ENCODE measurements around the gene CABLES1. TPM values are rescaled to one million over a fixed set of nuclear protein-coding genes. Genes with fewer than 3 reads are reported as not detected.
"Not testable (repeated sequence)": the region's sequence is repeated elsewhere in the genome, so short reads cannot be mapped to it uniquely, and the experiment has no call there.

CABLES1 gene
- total and polyA plus RNA-seq, 3 experiments from 2014 or later = 0.30 to 8.9 (median 8.0) TPM

DNA sequence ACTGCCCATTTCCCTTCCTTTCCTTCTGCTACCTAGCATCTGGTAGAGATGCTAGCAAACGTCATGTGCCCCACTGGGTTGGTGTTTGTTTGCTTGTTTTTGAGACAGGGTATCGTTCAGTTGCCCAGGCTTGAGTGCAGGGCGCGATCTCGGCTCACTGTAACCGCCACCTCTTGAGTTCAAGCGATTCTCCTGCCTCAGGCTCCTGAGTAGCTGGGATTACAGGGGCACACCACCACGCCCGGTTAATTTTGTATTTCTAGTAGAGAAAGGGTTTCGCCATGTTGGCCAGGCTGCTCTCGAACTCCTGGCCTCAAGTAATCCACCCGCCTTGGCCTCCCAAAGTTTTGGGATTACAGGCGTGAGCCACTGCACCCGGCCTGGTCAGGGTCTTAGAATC, 23.6 kb downstream of the CABLES1 start:
- H3K27me3 ChIP-seq (ENCODE audit: insufficient read depth, low read length, poor library complexity, severe bottlenecking); H3K36me3 ChIP-seq (ENCODE audit: insufficient read depth, low read length); H3K4me1 ChIP-seq (ENCODE audit: insufficient read depth, low read length); H3K4me3 Mint-ChIP-seq; H3K4me1 Mint-ChIP-seq; H3K9me3 ChIP-seq (ENCODE audit: low read length); H3K36me3 Mint-ChIP-seq; H3K4me3 ChIP-seq (ENCODE audit: low read length); H3K27ac ChIP-seq (ENCODE audit: low read depth, low read length); H3K9me3 Mint-ChIP-seq; H3K27ac Mint-ChIP-seq; POLR2A ChIA-PET; DNase-seq; CTCF ChIA-PET: not testable (repeated sequence)
- H3K27me3 Mint-ChIP-seq = peaks cover 3 to 13% of the 10 kb centered on the region in 2 donors

- DNase-seq = no peak
- no peak overlapping the region for H3K4me3 Mint-ChIP-seq
- Histone ChIP-seq H3K4me3 (ENCODE audit: low read length) (no peak overlapping the region), H3K4me1 (ENCODE audit: insufficient read depth, low read length) (no peaks in the 10 kb centered on the region), H3K9me3 (ENCODE audit: low read length) (no peaks in the 10 kb centered on the region), H3K27ac (ENCODE audit: low read depth, low read length) (no peak overlapping the region), H3K36me3 (ENCODE audit: insufficient read depth, low read length) (no peaks in the 10 kb centered on the region), H3K27me3 (ENCODE audit: insufficient read depth, low read length, poor library complexity, severe bottlenecking) (no peaks in the 10 kb centered on the region)
- POLR2A ChIA-PET = no interaction called here
- H3K27ac Mint-ChIP-seq = no peak overlapping the region
- CTCF ChIA-PET = no interaction called here
- no peaks in the 10 kb centered on the region for H3K36me3 Mint-ChIP-seq
- H3K4me1 Mint-ChIP-seq = no peaks in the 10 kb centered on the region
- H3K27me3 Mint-ChIP-seq = peaks cover 3 to 13% of the 10 kb centered on the region in 2 donors
- no peaks in the 10 kb centered on the region for H3K9me3 Mint-ChIP-seq
These were observed 24.1 kb downstream of the CABLES1 start for GRCh38 chr18:23159344-23159743.

DNA sequence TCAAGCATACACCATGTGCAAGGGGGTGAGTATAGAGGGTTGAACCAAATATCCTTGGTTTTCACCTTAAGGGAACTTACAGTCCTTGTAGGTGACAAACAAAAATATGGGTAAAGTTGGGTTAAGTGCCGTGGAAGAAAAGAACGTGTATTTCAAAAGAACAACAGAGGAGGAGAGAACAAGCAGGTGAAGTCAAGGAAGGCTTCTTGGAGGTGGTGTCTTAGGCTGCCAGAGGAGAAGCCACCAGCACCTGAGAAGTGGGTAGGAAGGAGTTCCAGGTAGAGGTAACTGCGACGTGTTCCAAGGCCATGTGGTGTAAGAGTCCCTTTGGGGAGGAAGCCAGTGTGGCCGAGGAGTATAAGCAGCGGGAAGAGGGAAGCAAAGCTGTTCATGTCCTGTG, 27.2 kb downstream of the CABLES1 start:
- no peaks in the 10 kb centered on the region for H3K36me3 Mint-ChIP-seq
- H3K4me3 Mint-ChIP-seq = no peak overlapping the region
- CTCF ChIA-PET = no interaction called here

GRCh38 chr18:23163786-23164533, 28.7 kb downstream of the CABLES1 start:
- H3K36me3 Mint-ChIP-seq = no peaks in the 10 kb centered on the region
- peaks cover 0 to 14% of the 10 kb centered on the region in 2 donors for H3K27me3 Mint-ChIP-seq
- H3K27me3 ChIP-seq (ENCODE audit: insufficient read depth, low read length, poor library complexity, severe bottlenecking) = no peaks in the 10 kb centered on the region
- ChIA-PET POLR2A (no interaction called here), CTCF (interaction anchor here (1.4 kb wide), 1 partner anchor 32 kb away, joined by 3 read pairs; no protein-coding TSS in a partner anchor)
- no peak overlapping the region for H3K27ac ChIP-seq (ENCODE audit: low read depth, low read length)
- H3K4me1 Mint-ChIP-seq = no peaks in the 10 kb centered on the region
- no peaks in the 10 kb centered on the region for H3K9me3 ChIP-seq (ENCODE audit: low read length)
- H3K4me1 ChIP-seq (ENCODE audit: insufficient read depth, low read length) = no peaks in the 10 kb centered on the region
- H3K27ac Mint-ChIP-seq = no peak overlapping the region
- no peak overlapping the region for H3K4me3 Mint-ChIP-seq
- H3K36me3 ChIP-seq (ENCODE audit: insufficient read depth, low read length) = no peaks in the 10 kb centered on the region
- no peaks in the 10 kb centered on the region for H3K9me3 Mint-ChIP-seq
- no peak for DNase-seq
- H3K4me3 ChIP-seq (ENCODE audit: low read length) = no peak overlapping the region

More for the DNA sequence above, 27.2 kb downstream of the CABLES1 start:
- no peaks in the 10 kb centered on the region for H3K9me3 Mint-ChIP-seq
- POLR2A ChIA-PET = no interaction called here
- H3K4me1 ChIP-seq (ENCODE audit: insufficient read depth, low read length) = no peaks in the 10 kb centered on the region
- H3K27me3 ChIP-seq (ENCODE audit: insufficient read depth, low read length, poor library complexity, severe bottlenecking) = no peaks in the 10 kb centered on the region
- H3K4me1 Mint-ChIP-seq = no peaks in the 10 kb centered on the region
- peaks cover 0 to 13% of the 10 kb centered on the region in 2 donors for H3K27me3 Mint-ChIP-seq
- H3K9me3 ChIP-seq (ENCODE audit: low read length) = no peaks in the 10 kb centered on the region
- no peak overlapping the region for H3K4me3 ChIP-seq (ENCODE audit: low read length)
- H3K27ac ChIP-seq (ENCODE audit: low read depth, low read length) = no peak overlapping the region
- no peak overlapping the region for H3K27ac Mint-ChIP-seq
- H3K36me3 ChIP-seq (ENCODE audit: insufficient read depth, low read length) = no peaks in the 10 kb centered on the region
- no peak for DNase-seq

GRCh38 chr18:23165271-23166068, 30.2 kb downstream of the CABLES1 start:
- DNase-seq = no peak
- POLR2A ChIA-PET = no interaction called here
- CTCF ChIA-PET = no interaction called here

GRCh38 chr18:23166891-23167541, 31.7 kb downstream of the CABLES1 start:
- Mint-ChIP-seq H3K4me3 (no peak overlapping the region), H3K36me3 (no peaks in the 10 kb centered on the region), H3K27ac (no peak overlapping the region), H3K27me3 (peaks cover 0 to 14% of the 10 kb centered on the region in 2 donors), H3K4me1 (no peaks in the 10 kb centered on the region), H3K9me3 (no peaks in the 10 kb centered on the region)
- no peaks in the 10 kb centered on the region for H3K36me3 ChIP-seq (ENCODE audit: insufficient read depth, low read length)
- no peak overlapping the region for H3K4me3 ChIP-seq (ENCODE audit: low read length)
- ChIA-PET POLR2A (no interaction called here), CTCF (no interaction called here)
- no peaks in the 10 kb centered on the region for H3K4me1 ChIP-seq (ENCODE audit: insufficient read depth, low read length)
- H3K27me3 ChIP-seq (ENCODE audit: insufficient read depth, low read length, poor library complexity, severe bottlenecking) = no peaks in the 10 kb centered on the region
- no peaks in the 10 kb centered on the region for H3K9me3 ChIP-seq (ENCODE audit: low read length)
- no peak for DNase-seq
- H3K27ac ChIP-seq (ENCODE audit: low read depth, low read length) = no peak overlapping the region

More at GRCh38 chr18:23165271-23166068, 30.2 kb downstream of the CABLES1 start:
- Histone ChIP-seq H3K36me3 (ENCODE audit: insufficient read depth, low read length) (no peaks in the 10 kb centered on the region), H3K4me1 (ENCODE audit: insufficient read depth, low read length) (no peaks in the 10 kb centered on the region), H3K27ac (ENCODE audit: low read depth, low read length) (no peak overlapping the region), H3K9me3 (ENCODE audit: low read length) (no peaks in the 10 kb centered on the region), H3K4me3 (ENCODE audit: low read length) (no peak overlapping the region), H3K27me3 (ENCODE audit: insufficient read depth, low read length, poor library complexity, severe bottlenecking) (no peaks in the 10 kb centered on the region)
- no peaks in the 10 kb centered on the region for H3K4me1 Mint-ChIP-seq
- H3K36me3 Mint-ChIP-seq = no peaks in the 10 kb centered on the region
- no peak overlapping the region for H3K4me3 Mint-ChIP-seq
- H3K27me3 Mint-ChIP-seq = peaks cover 0 to 14% of the 10 kb centered on the region in 2 donors
- H3K9me3 Mint-ChIP-seq = no peaks in the 10 kb centered on the region
- H3K27ac Mint-ChIP-seq = no peak overlapping the region

DNA sequence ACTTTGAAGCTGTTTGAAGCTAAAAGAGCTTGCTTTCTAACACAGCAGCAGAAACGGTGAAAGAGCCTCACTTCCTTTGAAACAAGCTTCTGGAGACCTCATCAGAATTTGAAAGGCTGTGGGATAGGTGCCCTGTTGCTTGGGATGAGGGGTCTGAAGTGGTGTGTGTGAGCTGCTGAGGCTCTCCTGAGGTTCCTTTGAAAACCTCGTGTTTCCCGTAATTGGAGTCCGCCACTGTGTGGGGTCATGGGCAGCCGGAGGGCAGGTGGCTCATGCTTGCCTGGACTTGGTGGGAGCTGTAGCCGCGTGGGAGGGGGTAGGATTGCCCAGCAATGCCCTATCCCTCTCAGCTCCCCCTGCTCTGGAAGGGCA, 34.4 kb downstream of the CABLES1 start:
- H3K9me3 ChIP-seq (ENCODE audit: low read length) = no peaks in the 10 kb centered on the region
- H3K4me3 Mint-ChIP-seq = no peak overlapping the region
- no peak overlapping the region for H3K4me3 ChIP-seq (ENCODE audit: low read length)
- no peaks in the 10 kb centered on the region for H3K4me1 Mint-ChIP-seq
- H3K4me1 ChIP-seq (ENCODE audit: insufficient read depth, low read length) = no peaks in the 10 kb centered on the region
- CTCF ChIA-PET = no interaction called here
- H3K36me3 ChIP-seq (ENCODE audit: insufficient read depth, low read length) = no peaks in the 10 kb centered on the region
- H3K27me3 ChIP-seq (ENCODE audit: insufficient read depth, low read length, poor library complexity, severe bottlenecking) = no peaks in the 10 kb centered on the region
- no peaks in the 10 kb centered on the region for H3K36me3 Mint-ChIP-seq
- H3K27ac ChIP-seq (ENCODE audit: low read depth, low read length) = no peak overlapping the region
- POLR2A ChIA-PET = no interaction called here
- no peak for DNase-seq
- no peak overlapping the region for H3K27ac Mint-ChIP-seq
- no peaks in the 10 kb centered on the region for H3K9me3 Mint-ChIP-seq
- peaks cover 0 to 23% of the 10 kb centered on the region in 2 donors for H3K27me3 Mint-ChIP-seq

GRCh38 chr18:23170137-23170536, 34.9 kb downstream of the CABLES1 start:
- Mint-ChIP-seq H3K27me3 (peaks cover 0 to 23% of the 10 kb centered on the region in 2 donors), H3K9me3 (no peaks in the 10 kb centered on the region), H3K4me3 (no peak overlapping the region)

More at GRCh38 chr18:23170137-23170536, 34.9 kb downstream of the CABLES1 start:
- DNase-seq = no peak
- no peaks in the 10 kb centered on the region for H3K9me3 ChIP-seq (ENCODE audit: low read length)
- no peak overlapping the region for H3K4me3 ChIP-seq (ENCODE audit: low read length)
- POLR2A ChIA-PET = no interaction called here
- CTCF ChIA-PET = no interaction called here
- H3K27me3 ChIP-seq (ENCODE audit: insufficient read depth, low read length, poor library complexity, severe bottlenecking) = no peaks in the 10 kb centered on the region
- no peaks in the 10 kb centered on the region for H3K36me3 ChIP-seq (ENCODE audit: insufficient read depth, low read length)
- H3K27ac Mint-ChIP-seq = no peak overlapping the region
- H3K27ac ChIP-seq (ENCODE audit: low read depth, low read length) = no peak overlapping the region
- no peaks in the 10 kb centered on the region for H3K4me1 ChIP-seq (ENCODE audit: insufficient read depth, low read length)
- no peaks in the 10 kb centered on the region for H3K4me1 Mint-ChIP-seq
- no peaks in the 10 kb centered on the region for H3K36me3 Mint-ChIP-seq

Measured in CD8-positive, alpha-beta memory T cell (primary cell).